Mesodermal cell (in vitro differentiated cells): ENCODE results near the gene TNFAIP2.

Source experiments
- H3K27ac ChIP-seq: 2 replicates; pipeline ENCODE4 v1.7.0; 2013; ENCODE audit warnings: mild to moderate bottlenecking, low read depth, low read length, moderate library complexity; ENCODE audit not compliant: severe bottlenecking
- H3K36me3 ChIP-seq: 2 replicates; pipeline ENCODE4 v1.7.1; 2013; ENCODE audit warnings: mild to moderate bottlenecking, low read length, moderate library complexity; ENCODE audit not compliant: control insufficient read depth, insufficient read depth
- H3K4me1 ChIP-seq: one replicate; pipeline ENCODE4 v1.7.1; 2013; ENCODE audit warnings: mild to moderate bottlenecking, low read length; ENCODE audit not compliant: insufficient read depth, control insufficient read depth, poor library complexity, severe bottlenecking
- H3K4me3 ChIP-seq: 2 replicates; pipeline ENCODE4 v1.7.0; 2013; ENCODE audit warnings: low read length, control low read depth, mild to moderate bottlenecking; ENCODE audit not compliant: insufficient read depth, poor library complexity, severe bottlenecking; ENCODE audit errors: extremely low read depth
- H3K9me3 ChIP-seq: 2 replicates; pipeline ENCODE4 v1.7.1; 2013; ENCODE audit warnings: mild to moderate bottlenecking, low read length, moderate library complexity; ENCODE audit not compliant: control insufficient read depth
- WGBS, 2 experiments: methylation state at CpG; one replicate each; pipeline ENCODE4 v1.1.5; 2013; ENCODE audit warnings: missing lambda C conversion rate in 2 of 2; ENCODE audit not compliant: insufficient coverage in 2 of 2; 5-methylcytosine and 5-hydroxymethylcytosine counted together

Gene TNFAIP2

GRCh38 chr14:103127356-103127755 is 4.1 kb downstream of the TNFAIP2 start:
- whole genome bisulfite sequencing, 2 experiments = 96 to 98% methylated on average over 27 to 39 of the region's 39 CpGs
- peaks cover 18% of the 10 kb centered on the region for H3K4me1 ChIP-seq
- peaks cover 47% of the 10 kb centered on the region for H3K36me3 ChIP-seq
- no peak overlapping the region for H3K27ac ChIP-seq
- H3K4me3 ChIP-seq = no peak overlapping the region
- no peaks in the 10 kb centered on the region for H3K9me3 ChIP-seq

- H3K4me3 ChIP-seq = no peak overlapping the region
- H3K27ac ChIP-seq = no peak overlapping the region
- 94 to 95% methylated on average over 16 of the region's 16 CpGs for WGBS, 2 experiments
- H3K4me1 ChIP-seq = peaks cover 14% of the 10 kb centered on the region
- H3K9me3 ChIP-seq = no peaks in the 10 kb centered on the region
- H3K36me3 ChIP-seq = peaks cover 54% of the 10 kb centered on the region
Observed at GRCh38 chr14:103127861-103128598, 4.8 kb downstream of the TNFAIP2 start.

GRCh38 chr14:103128631-103129300 is 5.5 kb downstream of the TNFAIP2 start:
- peaks cover 14% of the 10 kb centered on the region for H3K4me1 ChIP-seq
- H3K9me3 ChIP-seq = no peaks in the 10 kb centered on the region
- peaks cover 62% of the 10 kb centered on the region for H3K36me3 ChIP-seq
- WGBS, 2 experiments = 92% methylated on average over 12 of the region's 13 CpGs
- no peak overlapping the region for H3K27ac ChIP-seq
- H3K4me3 ChIP-seq = no peak overlapping the region

GRCh38 chr14:103129301-103130016 is 6.2 kb downstream of the TNFAIP2 start:
- Histone ChIP-seq H3K4me1 (peaks cover 10% of the 10 kb centered on the region), H3K4me3 (no peak overlapping the region), H3K9me3 (no peaks in the 10 kb centered on the region), H3K36me3 (peaks cover 66% of the 10 kb centered on the region), H3K27ac (no peak overlapping the region)
- WGBS, 2 experiments = 96% methylated on average over 6 to 12 of the region's 12 CpGs

- 92 to 93% methylated on average over 21 to 26 of the region's 26 CpGs for WGBS, 2 experiments
- Histone ChIP-seq H3K4me1 (peaks cover 10% of the 10 kb centered on the region), H3K27ac (no peak overlapping the region)
Observed at GRCh38 chr14:103130017-103130764, 6.9 kb downstream of the TNFAIP2 start.

GRCh38 chr14:103130965-103131364 is 7.7 kb downstream of the TNFAIP2 start:
- no peak overlapping the region for H3K27ac ChIP-seq
- H3K9me3 ChIP-seq = no peaks in the 10 kb centered on the region
- 91 to 98% methylated on average over 6 to 7 of the region's 8 CpGs for WGBS, 2 experiments
- H3K4me1 ChIP-seq = peaks cover 16% of the 10 kb centered on the region
- no peak overlapping the region for H3K4me3 ChIP-seq
- peaks cover 75% of the 10 kb centered on the region for H3K36me3 ChIP-seq

More at GRCh38 chr14:103130017-103130764, 6.9 kb downstream of the TNFAIP2 start:
- Histone ChIP-seq H3K4me3 (no peak overlapping the region), H3K36me3 (peaks cover 74% of the 10 kb centered on the region), H3K9me3 (no peaks in the 10 kb centered on the region)

GRCh38 chr14:103131580-103131979 is 8.3 kb downstream of the TNFAIP2 start:
- Histone ChIP-seq H3K27ac (no peak overlapping the region), H3K36me3 (peaks cover 72% of the 10 kb centered on the region), H3K4me3 (no peak overlapping the region), H3K9me3 (no peaks in the 10 kb centered on the region), H3K4me1 (peaks cover 16% of the 10 kb centered on the region)
- 100% methylated on average over 7 to 9 of the region's 9 CpGs for WGBS, 2 experiments

- H3K36me3 ChIP-seq = peaks cover 68% of the 10 kb centered on the region
- H3K4me3 ChIP-seq = no peak overlapping the region
- H3K4me1 ChIP-seq = peaks cover 25% of the 10 kb centered on the region
- 90 to 93% methylated on average over 35 to 39 of the region's 39 CpGs for WGBS, 2 experiments
- H3K27ac ChIP-seq = no peak overlapping the region
- H3K9me3 ChIP-seq = no peaks in the 10 kb centered on the region
Observed at GRCh38 chr14:103132381-103133209, 9.3 kb downstream of the TNFAIP2 start.

- Histone ChIP-seq H3K9me3 (no peaks in the 10 kb centered on the region), H3K4me3 (no peak overlapping the region), H3K4me1 (peaks cover 19% of the 10 kb centered on the region), H3K36me3 (peaks cover 64% of the 10 kb centered on the region), H3K27ac (no peak overlapping the region)
- WGBS, 2 experiments = 96% methylated on average over 21 to 25 of the region's 25 CpGs
Observed at GRCh38 chr14:103133210-103134140, 10.2 kb downstream of the TNFAIP2 start.
